ENCODE data around the gene APCDD1. TPM values are rescaled to one million over a fixed set of nuclear protein-coding genes. Genes with fewer than 3 reads are reported as not detected.

APCDD1 gene
- polyA plus RNA-seq, 1 of the 3 experiments (the other 2 are of a cell fraction) = 0.02 TPM

GRCh38 chr18:10523544-10523943 is 69.1 kb downstream of the APCDD1 start:
- Histone ChIP-seq H3K4me3 (ENCODE audit: low read depth in 2 of 2, low read length in 1 of 2) (no peak overlapping the region), H3K4me2 (no peak overlapping the region), H3K9me3 (no peaks in the 10 kb centered on the region), H3K9ac (no peak overlapping the region), H3K36me3 (replicated peaks in 1 of 2; ENCODE audit: control insufficient read depth in 1 of 2, insufficient read depth in 2 of 2, low read length in 1 of 2) (no peaks in the 10 kb centered on the region), H3K9me2 (no peaks in the 10 kb centered on the region), H3K27me3 (ENCODE audit: insufficient read depth) (no peaks in the 10 kb centered on the region), H2AFZ (ENCODE audit: low read depth) (no peak overlapping the region), H4K20me1 (ENCODE audit: insufficient read depth) (peaks cover 12% of the 10 kb centered on the region), H3K79me2 (ENCODE audit: insufficient read depth) (peaks cover 24% of the 10 kb centered on the region), H3K27ac (ENCODE audit: low read depth in 2 of 2, low read length in 1 of 2) (no peak overlapping the region), H3F3A (replicated peaks; ENCODE audit: insufficient read depth) (no peaks in the 10 kb centered on the region), H3K4me1 (ENCODE audit: control insufficient read depth in 1 of 2, insufficient read depth in 2 of 2, low read depth in 1 of 2, low read length in 1 of 2) (peaks cover 6 to 17% of the 10 kb centered on the region in 2 experiments)
- POLR2A ChIA-PET = no interaction called here
- no peak for DNase-seq
- TF ChIP-seq GATA2 (CRISPR knock-in tag; IDR thresholded peaks at IDR 0.05) (no peak), MXI1 (IDR thresholded peaks at IDR 0.05; ENCODE audit: low read depth, low read length) (no peak), MAX (IDR thresholded peaks at IDR 0.05; ENCODE audit: low read depth) (no peak), CHD2 (IDR thresholded peaks at IDR 0.05; ENCODE audit: low read length, partially characterized antibody) (no peak), EZH2phosphoT487 (IDR thresholded peaks at IDR 0.05; ENCODE audit: borderline replicate concordance, low read depth) (no peak), RCOR1 (IDR thresholded peaks at IDR 0.05; ENCODE audit: low read length) (no peak), RAD21 (IDR thresholded peaks at IDR 0.05; ENCODE audit: low read length) (no peak), USF1 (IDR thresholded peaks at IDR 0.05; ENCODE audit: borderline replicate concordance, low read depth) (no peak), YY1 (IDR thresholded peaks at IDR 0.05; ENCODE audit: low read depth) (no peak), ELF1 (IDR thresholded peaks at IDR 0.05) (no peak), NRF1 (IDR thresholded peaks at IDR 0.05; ENCODE audit: low read depth, low read length) (no peak), SMC3 (IDR thresholded peaks at IDR 0.05; ENCODE audit: low read depth, low read length) (no peak), FOXM1 (IDR thresholded peaks at IDR 0.05; ENCODE audit: low read depth) (no peak), POLR2AphosphoS5 (IDR thresholded peaks at IDR 0.05; ENCODE audit: low read depth, low read length) (no peak), IRF3 (IDR thresholded peaks at IDR 0.05; ENCODE audit: low read depth, low read length) (no peak)
- 67% methylated on average over 4 of the region's 4 CpGs for WGBS (ENCODE audit: low lambda C conversion rate)
- CTCF ChIA-PET = interaction anchor here (0.6 kb wide), 1 partner anchor 21 kb away, joined by 3 read pairs; no protein-coding TSS in a partner anchor

GRCh38 chr18:10524507-10525370 is 70.3 kb downstream of the APCDD1 start:
- 0 out of 2 replicates have a peak overlapping the region, but pooled peaks have one; percentile 96 for H3K4me2 ChIP-seq
- H3K9ac ChIP-seq = no peak overlapping the region
- peaks cover 36% of the 10 kb centered on the region for H3K79me2 ChIP-seq (ENCODE audit: insufficient read depth)
- H3K9me3 ChIP-seq = no peaks in the 10 kb centered on the region
- H3K9me2 ChIP-seq = no peaks in the 10 kb centered on the region
- DNase-seq = no peak
- H3K4me1 ChIP-seq (ENCODE audit: control insufficient read depth in 1 of 2, insufficient read depth in 2 of 2, low read depth in 1 of 2, low read length in 1 of 2) = peaks cover 6% of the 10 kb centered on the region in 2 experiments
- CTCF ChIA-PET = interaction anchor here (0.8 kb wide), 1 partner anchor 553 kb away, joined by 4 read pairs; no protein-coding TSS in a partner anchor
- H3K36me3 ChIP-seq (replicated peaks in 1 of 2; ENCODE audit: control insufficient read depth in 1 of 2, insufficient read depth in 2 of 2, low read length in 1 of 2) = no peaks in the 10 kb centered on the region
- peak overlapping the region; percentile 90 for H2AFZ ChIP-seq (ENCODE audit: low read depth)
- H3K27ac ChIP-seq (ENCODE audit: low read depth in 2 of 2, low read length in 1 of 2) = no peak overlapping the region
- H4K20me1 ChIP-seq (ENCODE audit: insufficient read depth) = peaks cover 24% of the 10 kb centered on the region
- H3F3A ChIP-seq (replicated peaks; ENCODE audit: insufficient read depth) = peaks cover 1% of the 10 kb centered on the region
- WGBS (ENCODE audit: low lambda C conversion rate) = 64% methylated on average over 11 of the region's 11 CpGs
- H3K27me3 ChIP-seq (ENCODE audit: insufficient read depth) = no peaks in the 10 kb centered on the region
- no peak overlapping the region for H3K4me3 ChIP-seq (ENCODE audit: low read depth in 2 of 2, low read length in 1 of 2)
- POLR2A ChIA-PET = no interaction called here
- TF ChIP-seq ZBTB33 (IDR thresholded peaks at IDR 0.05; ENCODE audit: borderline replicate concordance, low read depth) (no peak), TCF12 (IDR thresholded peaks at IDR 0.05) (no peak), IRF3 (IDR thresholded peaks at IDR 0.05; ENCODE audit: low read depth, low read length) (no peak), FOXM1 (IDR thresholded peaks at IDR 0.05; ENCODE audit: low read depth) (no peak)
